ENCODE results near the gene HTRA1.

- no peak for TF ChIP-seq CTCF (conservative IDR thresholded peaks at IDR 0.05 in 1 of 2, IDR thresholded peaks at IDR 0.05 in 1 of 2; ENCODE audit: low read depth in 1 of 2, low read length in 2 of 2)
- TF ChIP-seq EZH2 (IDR thresholded peaks at IDR 0.05; ENCODE audit: low read length, missing control alignments), result no peak
Measured at GRCh38 chr10:122427280-122427679, 34.1 kb upstream of the HTRA1 start.
